GM06990 (cell line): Measurements from ENCODE around the gene MAP2K3.

ENCODE experiments used
- DNase-seq: peaks from one replicate; pipeline ENCODE4 v3.0.0-alpha.2; 2011; ENCODE audit not compliant: insufficient read length; ENCODE audit errors: extremely low read depth
- H3K27me3 ChIP-seq: replicated peaks from 2 replicates; pipeline ENCODE4 v1.6.0; 2011; ENCODE audit warnings: low read length; ENCODE audit not compliant: control insufficient read depth, insufficient read depth
- H3K36me3 ChIP-seq: 2 replicates; pipeline ENCODE4 v1.5.1; 2011; ENCODE audit warnings: low read length; ENCODE audit not compliant: control insufficient read depth, insufficient read depth
- H3K4me3 ChIP-seq: replicated peaks from 2 replicates; pipeline ENCODE4 v1.5.1; 2011; ENCODE audit warnings: low read depth, mild to moderate bottlenecking, control low read depth, low read length
- CTCF ChIP-seq: IDR thresholded peaks from 2 replicates; pipeline ENCODE4 v1.5.1; 2011; ENCODE audit warnings: low read length, control low read depth, mild to moderate bottlenecking, inconsistent platforms; ENCODE audit not compliant: insufficient read depth, poor library complexity, severe bottlenecking

The MAP2K3 gene

GRCh38 chr17:21362331-21362931, 77.9 kb downstream of the MAP2K3 start:
- Histone ChIP-seq H3K36me3 (no peaks in the 10 kb centered on the region), H3K27me3 (no peaks in the 10 kb centered on the region; the same call in 1 of the 2 replicates), H3K4me3 (no peak overlapping the region)
- no peak for TF ChIP-seq CTCF
- no peak for DNase-seq

GRCh38 chr17:21363776-21364642, 79.5 kb downstream of the MAP2K3 start:
- TF ChIP-seq CTCF, result no peak
- Histone ChIP-seq H3K4me3 (no peak overlapping the region), H3K27me3 (no peaks in the 10 kb centered on the region; the same call in 1 of the 2 replicates), H3K36me3 (no peaks in the 10 kb centered on the region)
- no peak for DNase-seq
